DOHH2 (cell line): ENCODE results near the gene SCAPER.

Experiments used
- H3F3A ChIP-seq: fragments of 200-600 bp; sonication (generic), shearing (Covaris generic); 2 replicates; pipeline ENCODE4 v1.6.0; 2016; ENCODE audit warnings: antibody characterized with exemption, mild to moderate bottlenecking; ENCODE audit not compliant: control insufficient read depth, insufficient read depth
- H3K27ac ChIP-seq: fragments of 200-600 bp; sonication (generic); 2 replicates; pipeline ENCODE4 v1.5.1; 2014; ENCODE audit warnings: low read depth, mild to moderate bottlenecking, low read length, moderate library complexity
- H3K27me3 ChIP-seq: fragments of 200-600 bp; sonication (generic); 2 replicates; pipeline ENCODE4 v1.6.1; 2014; ENCODE audit warnings: mild to moderate bottlenecking, low read length, mixed read lengths; ENCODE audit not compliant: control insufficient read depth
- H3K36me3 ChIP-seq: fragments of 200-600 bp; sonication (generic); 2 replicates; pipeline ENCODE4 v1.6.1; 2014; ENCODE audit warnings: mild to moderate bottlenecking, low read length, moderate library complexity, mixed read lengths; ENCODE audit not compliant: control insufficient read depth
- H3K4me1 ChIP-seq: fragments of 200-600 bp; sonication (generic); 2 replicates; pipeline ENCODE4 v1.6.1; 2014; ENCODE audit warnings: mild to moderate bottlenecking, low read length, mixed read lengths; ENCODE audit not compliant: control insufficient read depth
- H3K4me2 ChIP-seq: fragments of 200-600 bp; sonication (generic); 2 replicates; pipeline ENCODE4 v1.6.0; 2014; ENCODE audit warnings: mild to moderate bottlenecking, low read length, moderate library complexity
- H3K4me3 ChIP-seq: fragments of 200-600 bp; sonication (generic); 2 replicates; pipeline ENCODE4 v1.5.1; 2014; ENCODE audit warnings: mild to moderate bottlenecking, low read length, mixed read lengths
- H3K79me2 ChIP-seq: fragments of 200-600 bp; sonication (generic); 2 replicates; pipeline ENCODE4 v1.6.1; 2014; ENCODE audit warnings: mild to moderate bottlenecking, low read length, mixed read lengths; ENCODE audit not compliant: control insufficient read depth
- H3K9me2 ChIP-seq: fragments of 200-600 bp; sonication (generic); replicated peaks from 2 replicates; pipeline ENCODE4 v1.6.1; 2014; ENCODE audit warnings: mild to moderate bottlenecking, low read length, mixed read lengths; ENCODE audit not compliant: control insufficient read depth
- H3K9me3 ChIP-seq: fragments of 200-600 bp; sonication (generic); 2 replicates; pipeline ENCODE4 v1.6.1; 2014; ENCODE audit warnings: antibody characterized with exemption, low read length, mixed read lengths; ENCODE audit not compliant: control insufficient read depth, insufficient read depth
- H4K20me1 ChIP-seq: fragments of 200-600 bp; sonication (generic); 2 replicates; pipeline ENCODE4 v1.6.0; 2014; ENCODE audit warnings: low read depth, mild to moderate bottlenecking, antibody characterized with exemption, low read length, moderate library complexity; ENCODE audit not compliant: control insufficient read depth, insufficient read depth
- EZH2phosphoT487 ChIP-seq: fragments of 200-600 bp; sonication (generic); IDR thresholded peaks from 2 replicates; pipeline ENCODE4 v1.6.1; 2017; ENCODE audit warnings: borderline replicate concordance, mild to moderate bottlenecking, antibody characterized with exemption, low read length, moderate library complexity, mixed read lengths
- TF ChIP-seq, protein P1 (sequence below): fragments of 200-600 bp; sonication (generic); IDR thresholded peaks from one replicate; pipeline ENCODE4 v1.5.1; 2014; ENCODE audit warnings: antibody characterized with exemption, mild to moderate bottlenecking, low read depth, low read length; ENCODE audit not compliant: poor library complexity, severe bottlenecking

SCAPER gene

DNA sequence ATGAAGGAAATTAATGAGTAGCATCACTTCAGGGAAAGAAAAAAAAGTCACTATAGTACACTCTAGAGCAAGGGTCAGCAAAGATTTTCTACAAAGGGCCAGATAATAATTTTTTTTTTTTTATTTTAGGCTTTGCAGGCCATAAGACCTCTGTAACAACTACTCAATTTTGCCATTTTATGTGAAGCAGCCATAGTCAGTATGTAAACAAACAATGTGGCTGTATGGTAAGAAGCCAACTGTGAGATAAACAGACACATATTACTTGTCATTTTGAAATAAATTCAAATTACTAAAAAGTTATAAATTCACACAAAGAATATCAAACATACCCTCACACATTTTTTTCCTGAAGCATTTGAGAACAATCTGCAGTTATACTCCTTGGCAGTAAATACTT is 40.6 kb downstream of the SCAPER start:
- Histone ChIP-seq H3K4me1 (no peaks in the 10 kb centered on the region), H3K9me2 (no peaks in the 10 kb centered on the region), H3K4me3 (no peak overlapping the region), H3K4me2 (no peak overlapping the region), H3F3A (no peaks in the 10 kb centered on the region), H3K36me3 (no peaks in the 10 kb centered on the region), H3K27ac (no peak overlapping the region), H3K9me3 (no peaks in the 10 kb centered on the region), H4K20me1 (no peaks in the 10 kb centered on the region), H3K79me2 (no peaks in the 10 kb centered on the region), H3K27me3 (no peaks in the 10 kb centered on the region)
- no peak for TF ChIP-seq EZH2phosphoT487
- TF ChIP-seq, protein P1, sequence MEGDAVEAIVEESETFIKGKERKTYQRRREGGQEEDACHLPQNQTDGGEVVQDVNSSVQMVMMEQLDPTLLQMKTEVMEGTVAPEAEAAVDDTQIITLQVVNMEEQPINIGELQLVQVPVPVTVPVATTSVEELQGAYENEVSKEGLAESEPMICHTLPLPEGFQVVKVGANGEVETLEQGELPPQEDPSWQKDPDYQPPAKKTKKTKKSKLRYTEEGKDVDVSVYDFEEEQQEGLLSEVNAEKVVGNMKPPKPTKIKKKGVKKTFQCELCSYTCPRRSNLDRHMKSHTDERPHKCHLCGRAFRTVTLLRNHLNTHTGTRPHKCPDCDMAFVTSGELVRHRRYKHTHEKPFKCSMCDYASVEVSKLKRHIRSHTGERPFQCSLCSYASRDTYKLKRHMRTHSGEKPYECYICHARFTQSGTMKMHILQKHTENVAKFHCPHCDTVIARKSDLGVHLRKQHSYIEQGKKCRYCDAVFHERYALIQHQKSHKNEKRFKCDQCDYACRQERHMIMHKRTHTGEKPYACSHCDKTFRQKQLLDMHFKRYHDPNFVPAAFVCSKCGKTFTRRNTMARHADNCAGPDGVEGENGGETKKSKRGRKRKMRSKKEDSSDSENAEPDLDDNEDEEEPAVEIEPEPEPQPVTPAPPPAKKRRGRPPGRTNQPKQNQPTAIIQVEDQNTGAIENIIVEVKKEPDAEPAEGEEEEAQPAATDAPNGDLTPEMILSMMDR: no peak

DNA sequence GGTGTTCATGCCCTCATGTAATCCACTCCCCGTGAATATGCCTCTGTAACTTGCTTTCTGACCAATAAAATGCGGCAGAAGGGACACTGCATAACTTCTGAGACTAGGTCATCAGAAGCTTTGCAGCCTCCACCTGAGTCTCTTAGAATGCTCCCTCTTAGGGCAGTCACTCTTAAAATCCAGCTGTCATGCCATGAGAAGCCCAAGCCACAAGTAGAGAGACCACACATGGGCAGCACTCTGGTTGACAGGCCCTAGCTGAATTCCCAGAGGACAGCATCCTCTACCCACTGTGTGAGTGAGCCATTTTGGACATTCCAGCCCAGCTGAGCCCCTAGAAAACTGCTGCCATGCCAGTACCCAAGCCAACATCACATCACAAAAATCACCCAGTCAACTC is 41.4 kb downstream of the SCAPER start:
- Histone ChIP-seq H3K9me2 (no peaks in the 10 kb centered on the region), H3K4me1 (no peaks in the 10 kb centered on the region), H3K9me3 (no peaks in the 10 kb centered on the region), H3K4me2 (no peak overlapping the region), H3K36me3 (no peaks in the 10 kb centered on the region), H3K4me3 (no peak overlapping the region), H3F3A (no peaks in the 10 kb centered on the region), H3K27me3 (no peaks in the 10 kb centered on the region), H3K27ac (no peak overlapping the region), H4K20me1 (no peaks in the 10 kb centered on the region), H3K79me2 (no peaks in the 10 kb centered on the region)
- TF ChIP-seq, protein P1: no peak
- no peak for TF ChIP-seq EZH2phosphoT487

DNA sequence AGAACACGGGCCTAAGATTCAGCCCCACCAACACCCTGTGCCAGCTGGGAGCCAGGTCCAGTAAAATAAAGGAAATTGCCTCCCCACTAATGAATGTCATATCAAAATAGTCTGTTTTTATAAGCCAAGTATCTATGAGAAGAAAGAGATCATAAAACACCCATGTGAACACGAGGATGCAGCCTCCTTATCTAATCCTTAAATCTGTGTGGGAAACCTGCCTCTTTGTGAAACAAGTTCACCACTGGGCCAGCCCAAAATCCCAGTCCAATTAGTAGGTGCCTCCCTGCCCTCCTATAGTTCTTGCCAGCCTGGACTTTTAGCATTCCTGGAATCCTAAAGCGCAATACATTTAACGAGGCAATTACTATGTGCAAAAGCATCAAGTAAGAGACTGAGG is 42.0 kb downstream of the SCAPER start:
- no peaks in the 10 kb centered on the region for H3K36me3 ChIP-seq
- no peaks in the 10 kb centered on the region for H4K20me1 ChIP-seq
- no peaks in the 10 kb centered on the region for H3K9me2 ChIP-seq
- H3K27me3 ChIP-seq: no peaks in the 10 kb centered on the region
- H3K4me3 ChIP-seq: no peak overlapping the region
- no peak overlapping the region for H3K4me2 ChIP-seq
- no peaks in the 10 kb centered on the region for H3F3A ChIP-seq
- TF ChIP-seq, protein P1: no peak
- no peak for TF ChIP-seq EZH2phosphoT487
- H3K79me2 ChIP-seq: no peaks in the 10 kb centered on the region
- H3K27ac ChIP-seq: no peak overlapping the region
- H3K9me3 ChIP-seq: no peaks in the 10 kb centered on the region
- no peaks in the 10 kb centered on the region for H3K4me1 ChIP-seq

- Histone ChIP-seq H3K9me3 (no peaks in the 10 kb centered on the region), H4K20me1 (no peaks in the 10 kb centered on the region), H3K9me2 (no peaks in the 10 kb centered on the region), H3K4me3 (no peak overlapping the region), H3K4me1 (no peaks in the 10 kb centered on the region), H3K4me2 (no peak overlapping the region), H3K36me3 (no peaks in the 10 kb centered on the region), H3K79me2 (no peaks in the 10 kb centered on the region), H3F3A (no peaks in the 10 kb centered on the region), H3K27me3 (no peaks in the 10 kb centered on the region), H3K27ac (no peak overlapping the region)
- TF ChIP-seq EZH2phosphoT487: no peak
- TF ChIP-seq, protein P1: no peak
These were observed 43.2 kb downstream of the SCAPER start for GRCh38 chr15:76861815-76862397.
